Hematopoietic multipotent progenitor cell (in vitro differentiated cells): ENCODE data around the gene EXOC4. TPM values are rescaled to one million over a fixed set of nuclear protein-coding genes. Genes with fewer than 3 reads are reported as not detected.

Experiments used
- DNase-seq, 3 donors: peaks; one replicate each; pipeline ENCODE4 v3.0.0-alpha.2; 2011 to 2015; ENCODE audit warnings: low read depth in 2 of 3, low spot score in 2 of 3
- total RNA-seq: library from RNA; depleted of rRNA; stranded (reverse); fragments of >200 nt; gene quantifications from one replicate; pipeline ENCODE4 v1.2.3, GENCODE V29; 2012

The EXOC4 gene
- total RNA-seq, 1 donor = 66.2 TPM

GRCh38 chr7:133797818-133798520, 545.1 kb downstream of the EXOC4 start:
- DNase-seq = no peak

GRCh38 chr7:133801341-133801740, 548.5 kb downstream of the EXOC4 start:
- DNase-seq = no peak

- DNase-seq = no peak
Measured at GRCh38 chr7:133804127-133804526, 551.2 kb downstream of the EXOC4 start.

DNA sequence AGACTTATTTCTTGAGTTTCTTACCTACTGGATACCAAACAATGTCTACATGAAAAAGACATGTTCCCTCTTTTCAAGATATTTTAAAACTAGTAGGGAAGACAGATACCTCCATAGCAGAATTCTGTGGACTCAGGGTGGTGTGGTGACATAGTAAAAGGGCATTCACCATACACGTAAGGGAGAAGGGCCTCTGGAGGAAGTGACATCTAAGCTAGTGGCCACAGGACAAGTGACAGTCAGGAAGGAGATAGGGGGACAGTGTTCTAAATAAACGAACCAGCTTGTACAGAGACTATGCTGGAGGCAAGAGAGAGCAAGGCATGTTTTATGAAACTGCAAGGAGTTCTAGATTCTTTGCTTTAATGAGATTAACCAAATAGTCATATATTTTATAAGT, 552.5 kb downstream of the EXOC4 start:
- DNase-seq = no peak

GRCh38 chr7:133807624-133808492, 555.0 kb downstream of the EXOC4 start:
- DNase-seq = no peak

- no peak for DNase-seq
Measured at GRCh38 chr7:133808493-133808866, 555.6 kb downstream of the EXOC4 start.

- DNase-seq = no peak
Measured at GRCh38 chr7:133812877-133813276, 560.0 kb downstream of the EXOC4 start.

GRCh38 chr7:133815611-133816210, 562.8 kb downstream of the EXOC4 start:
- no peak for DNase-seq

GRCh38 chr7:133819695-133820094, 566.8 kb downstream of the EXOC4 start:
- no peak for DNase-seq

GRCh38 chr7:133820584-133820983, 567.7 kb downstream of the EXOC4 start:
- DNase-seq = no peak

DNA sequence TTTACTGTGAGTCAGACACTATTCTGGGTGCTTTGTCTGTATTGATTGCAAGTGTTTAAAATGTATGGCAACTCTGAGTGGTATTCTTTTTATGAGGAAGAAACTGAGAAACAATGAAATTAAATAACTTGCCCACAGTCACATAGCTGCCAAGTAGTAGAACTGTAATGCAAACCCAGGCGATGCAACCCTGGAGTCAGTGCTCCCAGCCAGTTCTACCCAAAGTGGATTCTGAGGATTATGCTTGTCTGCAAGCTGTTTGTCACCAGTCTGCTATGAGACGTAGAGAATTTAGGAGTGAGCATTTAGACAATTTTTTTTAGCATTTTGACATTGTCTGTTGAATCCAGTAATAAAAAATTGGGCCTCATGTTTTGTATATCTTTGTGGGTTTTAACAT, 568.3 kb downstream of the EXOC4 start:
- no peak for DNase-seq

DNA sequence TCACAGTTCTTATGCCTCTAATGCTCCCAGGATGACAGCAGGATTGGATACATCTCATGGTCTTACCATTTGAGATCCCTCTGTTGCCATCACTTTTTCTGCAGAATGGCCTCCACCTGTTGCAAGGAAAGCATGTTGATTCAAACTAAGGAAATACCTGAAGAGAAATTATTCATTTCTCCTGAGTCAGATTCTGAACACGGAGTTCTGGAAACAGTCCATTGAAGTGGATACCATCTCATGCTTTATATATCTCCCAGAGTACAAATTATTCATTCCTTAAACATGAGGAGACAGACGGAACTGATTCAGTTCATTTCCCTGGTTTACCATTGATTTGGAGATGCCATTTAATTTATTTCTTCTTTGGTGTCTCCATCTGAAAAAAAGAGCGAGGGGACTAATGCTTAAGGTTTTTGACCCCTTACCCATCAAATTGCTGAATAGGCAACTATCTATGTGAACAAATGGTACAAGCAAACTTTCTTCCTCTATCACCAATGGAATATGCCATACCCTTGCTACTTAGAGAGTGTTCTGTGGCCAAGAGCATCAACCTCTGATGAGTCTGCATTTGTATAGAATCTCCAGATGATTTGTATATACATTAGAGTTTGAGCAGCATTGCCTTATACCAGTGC, 569.2 kb downstream of the EXOC4 start:
- no peak for DNase-seq

GRCh38 chr7:133822868-133823552, 570.1 kb downstream of the EXOC4 start:
- no peak for DNase-seq

DNA sequence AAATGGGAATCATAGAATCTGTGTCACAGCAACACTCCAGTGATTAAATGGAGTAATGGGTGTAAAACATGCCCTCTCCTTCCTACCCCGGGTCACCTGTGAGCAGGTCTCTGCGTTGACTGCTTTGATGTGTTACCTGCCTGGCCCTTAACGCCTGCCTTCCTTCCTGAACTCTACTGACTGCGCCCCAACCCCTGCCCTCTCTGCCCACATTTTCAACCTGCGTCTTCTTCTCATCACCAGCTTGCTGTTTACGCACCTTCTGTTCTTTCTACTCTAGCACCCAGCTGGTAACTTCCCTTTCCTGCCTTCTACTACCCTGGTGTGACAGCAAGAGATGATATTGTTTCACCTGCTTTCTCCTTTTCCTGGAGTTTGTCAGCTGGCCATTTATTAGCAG, 571.3 kb downstream of the EXOC4 start:
- DNase-seq = no peak

DNA sequence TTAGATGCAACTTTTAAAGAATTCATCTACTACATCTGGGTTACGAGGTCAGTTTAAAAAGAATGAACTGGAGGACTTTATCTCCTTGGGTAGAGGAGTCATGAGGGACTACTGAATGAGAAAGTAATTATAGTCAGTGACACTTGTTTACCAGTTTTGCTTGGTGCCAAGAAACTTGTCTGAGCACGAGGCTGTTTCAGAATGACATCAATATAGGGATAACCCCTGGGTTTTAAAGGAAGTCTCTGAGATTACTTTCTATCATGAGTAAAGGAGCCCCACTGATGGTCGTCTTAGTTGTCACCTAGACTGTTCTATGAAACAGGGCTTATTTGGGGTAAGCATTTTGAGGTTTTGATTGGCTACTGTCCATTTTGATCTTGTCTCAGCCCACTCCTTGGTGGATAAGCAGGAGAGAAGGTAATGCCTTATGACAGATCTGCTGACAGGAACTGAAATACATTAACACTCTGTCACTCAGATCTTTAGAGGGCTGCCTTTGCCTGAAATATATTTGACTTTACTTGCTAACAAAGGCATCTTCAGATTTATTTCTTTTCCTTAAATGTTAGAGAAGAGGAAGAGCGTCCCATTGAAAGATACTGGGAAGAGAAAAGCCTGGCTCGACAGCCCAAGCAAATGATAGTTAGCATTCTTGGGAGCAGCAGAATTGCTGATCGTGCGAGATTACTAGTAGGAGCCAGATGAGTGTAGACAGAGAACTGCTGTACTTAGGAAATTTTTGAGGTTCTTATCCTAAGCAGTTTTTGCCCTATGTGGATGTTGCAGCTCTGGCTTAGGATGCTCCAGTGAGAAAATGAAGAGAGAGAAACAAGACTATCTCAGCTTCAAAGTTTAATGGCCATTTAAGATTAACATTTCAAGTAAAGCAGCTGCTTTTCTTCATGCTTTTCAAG, 575.1 kb downstream of the EXOC4 start:
- no peak for DNase-seq

DNA sequence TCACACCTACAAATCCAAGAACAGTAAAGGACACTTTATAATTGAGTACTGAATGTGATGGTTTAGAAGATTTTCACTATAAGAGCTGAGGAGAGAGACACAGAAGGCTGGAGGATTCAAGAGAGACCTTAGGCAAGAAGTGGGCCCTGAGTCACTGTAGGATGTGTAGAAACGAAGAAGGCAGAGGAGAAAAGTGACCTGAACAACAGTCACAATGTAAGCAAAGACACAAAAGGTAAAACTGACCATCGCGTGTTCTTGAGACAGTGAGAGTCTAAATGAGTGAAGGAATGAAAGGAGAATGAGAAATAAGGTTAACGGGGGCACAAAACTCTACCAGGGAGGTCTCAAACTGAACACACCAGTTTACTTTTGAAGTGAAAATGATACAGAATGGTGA, 576.0 kb downstream of the EXOC4 start:
- DNase-seq = no peak

GRCh38 chr7:133829336-133829897, 576.5 kb downstream of the EXOC4 start:
- DNase-seq = no peak

DNA sequence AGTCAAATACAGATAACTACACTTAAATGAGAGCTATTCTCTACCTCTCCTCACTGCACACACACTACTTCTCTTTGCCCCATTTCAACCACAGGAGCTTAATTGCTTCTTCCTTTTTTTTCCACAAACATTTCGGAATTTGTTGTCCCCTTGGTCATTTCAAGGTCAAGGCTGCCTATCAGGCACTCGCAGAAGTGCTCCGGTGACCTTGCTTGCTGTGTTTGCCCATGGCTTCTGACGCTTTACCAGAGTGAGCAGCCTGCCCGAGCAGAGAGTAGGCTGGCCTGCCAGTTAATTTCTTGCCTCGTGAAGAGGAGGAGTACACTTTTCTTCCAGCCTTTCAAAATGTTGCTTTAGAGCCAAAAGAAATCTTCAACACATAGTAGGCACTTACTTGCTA, 577.2 kb downstream of the EXOC4 start:
- DNase-seq = no peak

DNA sequence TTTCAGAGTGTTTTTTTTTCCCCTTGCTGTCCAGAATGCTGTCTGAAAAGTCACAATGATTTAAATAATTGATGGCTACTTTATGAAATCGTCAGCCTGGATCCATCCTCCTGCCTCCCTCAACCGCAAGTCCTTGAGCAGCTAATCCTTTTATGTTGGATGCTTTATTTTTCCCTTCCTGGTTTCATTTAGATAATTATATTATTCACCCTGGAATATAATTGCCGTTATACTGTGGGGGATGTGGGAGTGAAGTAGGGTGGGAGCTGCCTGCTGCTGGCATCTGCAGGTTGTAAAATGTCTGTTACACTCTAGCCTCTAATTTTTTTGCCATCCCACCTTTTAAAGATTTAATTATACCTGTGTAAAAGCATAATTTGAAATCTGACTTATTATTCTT, 583.8 kb downstream of the EXOC4 start:
- DNase-seq = no peak
